OCI-LY3 (cell line): Measurements from ENCODE around the gene PSG2.
"Not testable (repeated sequence)": the region's sequence is repeated elsewhere in the genome, so short reads cannot be mapped to it uniquely, and the experiment has no call there.

Experiments
- H2AFZ ChIP-seq: fragments of 200-600, 300-600 bp; shearing (Covaris generic); 2 replicates; pipeline ENCODE4 v1.6.0; 2014; ENCODE audit warnings: antibody characterized with exemption, low read depth, low read length
- H3K27ac ChIP-seq: fragments of 200-600, 300-600 bp; sonication (generic); 2 replicates; pipeline ENCODE4 v1.5.1; 2014; ENCODE audit warnings: mild to moderate bottlenecking, low read length, moderate library complexity, mixed read lengths
- H3K27me3 ChIP-seq: fragments of 200-600, 300-600 bp; sonication (generic); 2 replicates; pipeline ENCODE4 v1.6.1; 2014; ENCODE audit warnings: low read depth, low read length, mixed read lengths
- H3K36me3 ChIP-seq: fragments of 200-600, 300-600 bp; sonication (generic); replicated peaks from 2 replicates; pipeline ENCODE3; 2014; ENCODE audit warnings: low read depth, low read length, mixed read lengths
- H3K4me1 ChIP-seq: fragments of 300-600, 200-600 bp; sonication (generic); 2 replicates; pipeline ENCODE4 v1.6.1; 2014; ENCODE audit warnings: low read length, mixed read lengths
- H3K4me2 ChIP-seq: fragments of 200-600, 300-600 bp; sonication (generic); 2 replicates; pipeline ENCODE4 v1.6.1; 2014; ENCODE audit warnings: low read length, mixed read lengths
- H3K4me3 ChIP-seq: fragments of 300-600, 200-600 bp; sonication (generic); 2 replicates; pipeline ENCODE4 v1.5.1; 2014; ENCODE audit warnings: antibody characterized with exemption, mild to moderate bottlenecking, low read length, moderate library complexity
- H3K79me2 ChIP-seq: fragments of 300-600, 200-600 bp; shearing (Covaris generic); 2 replicates; pipeline ENCODE4 v1.6.1; 2014; ENCODE audit warnings: mild to moderate bottlenecking, low read length, mixed read lengths
- H3K9ac ChIP-seq: fragments of 300-600, 200-600 bp; shearing (Covaris generic); 2 replicates; pipeline ENCODE4 v1.6.0; 2014; ENCODE audit warnings: mild to moderate bottlenecking, low read length, moderate library complexity
- H3K9me3 ChIP-seq: fragments of 200-600, 300-600 bp; shearing (Covaris generic); 2 replicates; pipeline ENCODE4 v1.6.1; 2014; ENCODE audit warnings: low read length, mixed read lengths; ENCODE audit not compliant: insufficient read depth
- H4K20me1 ChIP-seq: fragments of 200-600, 300-600 bp; sonication (generic); 2 replicates; pipeline ENCODE4 v1.6.1; 2016; ENCODE audit warnings: low read length, mixed read lengths; ENCODE audit not compliant: insufficient read depth
- CTCF ChIP-seq: fragments of 200-600, 300-600 bp; sonication (generic); IDR thresholded peaks from 2 replicates; pipeline ENCODE4 v1.5.1; 2014; ENCODE audit warnings: antibody characterized with exemption, low read length, low read depth
- EZH2phosphoT487 ChIP-seq: fragments of 200-600 bp; shearing (Covaris generic); IDR thresholded peaks from 2 replicates; pipeline ENCODE4 v1.6.1; 2018; ENCODE audit warnings: antibody characterized with exemption, mixed run types, low read depth

The PSG2 gene

DNA sequence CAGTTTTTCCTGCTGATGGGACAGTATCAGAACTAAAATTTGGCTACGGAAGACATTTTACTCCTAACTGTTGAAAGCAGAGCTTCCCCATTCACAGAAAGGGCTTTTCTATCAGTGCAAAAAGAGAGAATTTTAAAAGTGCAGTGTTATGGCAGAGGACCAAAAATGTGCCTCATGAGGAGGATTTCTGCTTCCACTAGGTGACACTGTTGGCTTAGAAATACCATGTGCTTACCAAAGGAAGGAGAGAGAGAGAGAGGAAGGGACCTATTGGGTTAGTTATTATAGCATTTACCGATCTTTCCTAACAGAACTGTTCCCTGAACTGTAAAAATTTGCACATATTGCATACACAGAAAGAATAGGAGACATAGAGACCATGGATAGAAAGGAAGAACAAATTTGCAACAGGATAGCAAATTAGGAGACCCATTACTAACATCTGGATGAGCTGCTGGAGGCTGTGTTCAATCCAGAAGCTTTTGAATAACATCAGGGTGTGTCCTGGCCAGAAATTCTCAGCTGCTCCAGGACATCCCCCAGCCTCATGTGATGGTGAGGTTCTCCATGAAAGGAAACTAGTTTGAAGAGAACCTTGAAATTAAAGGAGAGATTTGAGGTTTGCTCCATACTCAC is 21.8 kb upstream of the PSG2 start:
- not testable (repeated sequence) for H3K9me3 ChIP-seq, H3K4me1 ChIP-seq, H3K27me3 ChIP-seq, H3K79me2 ChIP-seq, H3K36me3 ChIP-seq, H2AFZ ChIP-seq, H4K20me1 ChIP-seq, H3K4me2 ChIP-seq, H3K27ac ChIP-seq, H3K4me3 ChIP-seq, H3K9ac ChIP-seq
- TF ChIP-seq CTCF: peak; percentile 57

- Histone ChIP-seq H3K4me3 (no peak overlapping the region), H3K36me3 (no peaks in the 10 kb centered on the region), H4K20me1 (no peaks in the 10 kb centered on the region), H3K27me3 (no peaks in the 10 kb centered on the region), H3K27ac (no peak overlapping the region), H3K9me3 (no peaks in the 10 kb centered on the region), H3K4me2 (no peak overlapping the region), H3K79me2 (no peaks in the 10 kb centered on the region), H2AFZ (no peak overlapping the region), H3K9ac (no peak overlapping the region), H3K4me1 (no peaks in the 10 kb centered on the region)
- TF ChIP-seq EZH2phosphoT487 (no peak), CTCF (peak; percentile 39)
Measured at GRCh38 chr19:43101950-43102349, 19.4 kb upstream of the PSG2 start.

- H3K4me3 ChIP-seq, H2AFZ ChIP-seq, H3K4me1 ChIP-seq, H3K27ac ChIP-seq, H3K9me3 ChIP-seq, H3K9ac ChIP-seq, H4K20me1 ChIP-seq, H3K27me3 ChIP-seq, H3K36me3 ChIP-seq, H3K79me2 ChIP-seq, H3K4me2 ChIP-seq: not testable (repeated sequence)
Measured at GRCh38 chr19:43098416-43098815, 15.9 kb upstream of the PSG2 start.

DNA sequence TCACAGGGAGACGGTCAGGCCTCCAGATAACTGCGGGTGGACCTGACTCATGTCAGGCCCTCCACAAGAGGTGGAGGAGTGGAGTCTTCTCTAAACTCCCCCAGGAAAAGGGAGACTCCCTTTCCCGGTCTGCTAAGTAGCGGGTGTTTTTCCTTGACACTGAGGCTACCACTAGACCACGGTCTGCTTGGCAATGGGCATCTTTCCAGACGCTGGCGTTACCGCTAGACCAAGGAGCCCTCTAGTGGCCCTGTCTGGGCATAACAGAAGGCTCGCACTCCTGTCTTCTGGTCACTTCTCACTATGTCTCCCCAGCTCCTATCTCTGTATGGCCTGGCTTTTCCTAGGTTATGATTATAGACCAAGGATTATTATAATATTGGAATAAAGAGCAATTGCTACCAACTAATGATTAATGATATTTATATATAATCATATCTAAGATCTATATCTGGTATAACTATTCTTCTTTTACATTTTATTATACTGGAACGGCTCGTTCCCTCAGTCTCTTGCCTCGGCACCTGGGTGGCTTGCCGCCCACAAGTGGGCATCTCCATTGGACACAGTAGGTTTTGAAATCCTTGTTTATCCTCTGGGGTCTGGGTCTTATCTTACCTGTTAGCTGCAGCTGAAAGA is 5.3 kb upstream of the PSG2 start:
- H3K4me2 ChIP-seq, H3K27me3 ChIP-seq, H3K4me1 ChIP-seq, H2AFZ ChIP-seq, H3K9me3 ChIP-seq, H3K79me2 ChIP-seq, H3K9ac ChIP-seq, H4K20me1 ChIP-seq, H3K36me3 ChIP-seq, H3K27ac ChIP-seq, H3K4me3 ChIP-seq: not testable (repeated sequence)
- TF ChIP-seq CTCF: peak; percentile 35; the same call in 1 of the 2 replicates

DNA sequence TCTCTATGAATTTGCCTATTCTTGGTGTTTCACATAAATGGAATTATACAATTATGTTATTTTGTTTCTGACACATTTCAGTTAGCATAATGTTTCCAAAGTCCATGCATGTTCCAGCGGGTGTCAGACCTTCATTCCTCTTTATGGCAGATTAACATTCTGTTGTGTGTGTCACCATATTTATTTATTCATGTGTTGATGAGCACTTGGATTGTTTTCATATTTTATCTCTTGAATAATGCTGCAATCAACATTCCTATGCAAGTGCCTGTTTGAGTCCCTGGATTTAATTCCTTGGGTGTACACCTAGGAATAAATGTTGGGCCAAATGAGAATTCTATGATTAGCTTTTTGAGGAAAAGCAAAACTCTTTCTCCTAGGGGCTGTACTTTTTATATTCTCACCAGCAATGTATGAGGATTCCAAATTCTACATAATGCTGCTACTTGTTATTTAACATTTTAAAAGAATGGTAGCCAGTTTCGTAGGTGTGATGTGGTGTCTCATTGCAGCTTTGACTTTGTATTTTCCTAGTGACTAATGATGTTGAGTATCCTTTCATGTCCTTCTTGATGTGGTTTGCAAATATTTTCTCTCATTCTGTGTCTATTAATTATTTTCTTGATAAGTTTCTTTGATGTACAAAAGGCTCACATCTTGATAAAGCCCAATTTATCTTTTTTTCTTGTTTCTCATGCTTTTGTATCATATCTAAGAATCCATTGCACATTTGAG is 3.5 kb upstream of the PSG2 start:
- H2AFZ ChIP-seq, H3K79me2 ChIP-seq, H3K4me3 ChIP-seq, H3K27me3 ChIP-seq, H3K4me1 ChIP-seq, H3K36me3 ChIP-seq, H4K20me1 ChIP-seq, H3K27ac ChIP-seq, H3K9me3 ChIP-seq, H3K4me2 ChIP-seq, H3K9ac ChIP-seq: not testable (repeated sequence)
